Right renal cortex interstitium (tissue), 3 donors: Measurements from ENCODE around the gene MYADM. TPM values are rescaled to one million over a fixed set of nuclear protein-coding genes. Genes with fewer than 3 reads are reported as not detected.
"Not testable (repeated sequence)": the region's sequence is repeated elsewhere in the genome, so short reads cannot be mapped to it uniquely, and the experiment has no call there.

Experiments
- DNase-seq, 3 donors: peaks; one replicate each; pipeline ENCODE4 v3.0.0-alpha.2; 2013; ENCODE audit warnings: low read depth in 3 of 3, low spot score in 2 of 3
- polyA plus RNA-seq, 3 donors: library from polyadenylated mRNA; unstranded; fragments of 120-200 nt; gene quantifications; one replicate each; pipeline ENCODE4 v1.2.1, GENCODE V29; 2013; ENCODE audit not compliant: insufficient read length in 3 of 3

The MYADM gene, protein sequence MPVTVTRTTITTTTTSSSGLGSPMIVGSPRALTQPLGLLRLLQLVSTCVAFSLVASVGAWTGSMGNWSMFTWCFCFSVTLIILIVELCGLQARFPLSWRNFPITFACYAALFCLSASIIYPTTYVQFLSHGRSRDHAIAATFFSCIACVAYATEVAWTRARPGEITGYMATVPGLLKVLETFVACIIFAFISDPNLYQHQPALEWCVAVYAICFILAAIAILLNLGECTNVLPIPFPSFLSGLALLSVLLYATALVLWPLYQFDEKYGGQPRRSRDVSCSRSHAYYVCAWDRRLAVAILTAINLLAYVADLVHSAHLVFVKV
- polyA plus RNA-seq = 10 to 100 TPM; 61.0 to 67.8 (median 67.8) TPM

DNA sequence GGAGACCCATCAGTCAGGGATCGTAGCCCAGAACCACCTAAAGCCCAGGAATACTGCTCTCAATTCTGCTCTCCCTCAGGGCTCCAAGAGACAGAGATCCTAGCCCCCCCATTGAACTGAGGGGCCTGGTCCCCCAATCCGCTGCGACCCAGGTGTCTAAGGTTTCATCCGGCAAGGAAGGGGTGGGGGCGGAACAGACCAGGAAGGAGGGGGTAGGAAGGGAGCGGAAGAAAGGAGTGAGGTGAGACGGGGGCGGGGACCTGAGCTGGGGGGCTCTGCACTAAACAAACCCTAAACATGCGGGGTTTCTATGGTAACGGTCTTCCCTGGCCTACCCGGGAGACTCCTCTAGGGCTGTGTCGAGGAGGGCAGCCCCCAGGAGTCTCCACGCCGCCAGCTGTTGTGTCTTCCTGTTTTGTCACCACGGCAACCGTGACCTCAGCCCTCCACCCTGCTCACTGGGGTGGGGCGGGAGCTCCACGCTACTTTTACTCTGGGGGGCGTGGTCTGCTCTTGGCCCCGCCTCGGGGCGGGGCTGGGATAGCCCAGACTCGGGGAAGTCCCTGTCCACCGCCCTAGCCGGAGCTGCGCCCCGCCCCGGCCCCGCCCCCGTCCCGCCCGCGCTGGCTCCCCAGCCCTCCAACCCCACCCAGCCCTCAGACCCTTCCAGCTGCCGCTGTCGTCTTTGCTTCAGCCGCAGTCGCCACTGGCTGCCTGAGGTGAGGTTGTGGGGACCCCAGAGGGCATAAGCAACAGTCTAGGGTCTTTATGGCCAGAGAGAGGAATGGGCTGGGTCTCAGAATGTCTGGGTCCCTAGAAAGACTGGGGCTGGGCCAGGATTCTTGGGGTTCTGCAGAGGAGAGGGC lies at the start of gene MYADM:
MYADM (plus strand) TSS at position 659 of the 866 bp plus-strand sequence. CDS start 5,647 bp downstream, outside the sequence.
- peak; percentile 99 to 100 (median 99) for DNase-seq

DNA sequence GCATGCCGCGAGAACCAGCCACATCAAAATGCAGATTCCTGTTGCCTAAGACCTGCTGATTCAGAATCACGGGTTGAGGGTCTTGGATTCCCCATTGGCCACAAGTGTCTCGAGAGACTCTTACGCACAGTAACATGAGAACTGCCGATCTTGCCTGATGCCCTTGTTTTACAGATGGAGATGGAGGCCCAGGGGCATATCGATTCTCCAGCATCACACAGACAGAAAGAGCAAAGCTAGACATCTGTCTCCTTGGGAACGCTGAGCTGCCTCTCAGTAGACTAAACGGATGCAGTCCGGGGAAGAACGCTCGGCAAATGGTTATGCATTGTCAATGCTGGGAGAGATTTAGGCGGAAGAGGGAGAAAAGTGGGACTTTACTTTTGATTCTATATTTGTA lies 48.9 kb upstream of the MYADM start:
- no peak for DNase-seq

DNA sequence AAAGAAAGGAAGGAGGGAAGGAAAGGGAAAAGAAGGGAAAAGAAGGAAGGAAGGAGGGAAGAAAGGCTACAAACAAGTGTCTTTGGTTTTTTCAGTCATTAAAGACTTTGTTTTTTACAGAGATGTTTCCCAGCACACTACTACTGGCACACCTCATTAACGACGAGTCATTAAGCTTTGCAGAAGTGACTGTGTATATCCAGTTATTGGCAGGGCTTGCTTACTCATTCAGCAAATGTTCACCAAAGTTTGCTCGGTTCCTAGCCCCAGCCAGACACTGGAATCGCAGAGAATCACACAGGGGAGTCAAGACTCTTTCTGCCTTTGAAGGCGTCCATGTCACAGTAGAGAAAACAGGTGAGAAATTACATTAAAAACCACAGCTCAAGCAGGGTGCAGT lies 47.8 kb upstream of the MYADM start:
- DNase-seq = no peak

DNA sequence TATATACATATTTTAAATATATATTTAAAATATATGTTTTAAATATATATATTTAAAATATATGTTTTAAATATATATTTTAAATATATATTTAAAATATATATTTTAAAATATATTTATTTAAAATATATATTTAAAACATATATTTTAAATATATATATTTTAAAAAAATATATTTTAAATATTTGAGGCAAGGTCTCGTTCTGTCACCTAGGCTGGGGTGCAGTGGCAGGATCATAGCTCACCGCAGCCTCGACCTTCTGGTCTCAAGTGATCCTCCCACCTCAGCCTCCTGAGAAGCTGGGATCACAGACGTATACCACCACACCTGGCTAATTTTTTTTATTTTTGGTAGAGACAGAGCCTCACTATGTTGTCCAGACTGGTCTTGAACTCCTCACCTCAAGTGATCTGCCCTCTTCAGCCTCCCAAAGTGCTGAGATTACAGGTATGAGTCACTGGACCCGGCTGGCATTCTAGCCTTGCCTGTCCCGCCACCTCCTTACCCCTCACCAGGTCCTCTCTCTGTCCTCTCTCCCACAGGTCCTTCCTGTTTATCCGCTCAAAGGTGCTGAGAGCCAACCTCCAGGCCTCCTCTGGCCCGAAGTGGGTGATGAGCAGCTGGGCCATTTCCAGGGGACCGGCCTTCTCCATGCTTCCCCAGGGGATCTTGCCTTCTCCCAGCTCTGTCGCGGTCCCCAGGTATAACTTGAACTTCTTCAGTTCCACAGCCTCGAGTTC lies 44.1 kb upstream of the MYADM start:
- DNase-seq = no peak

DNA sequence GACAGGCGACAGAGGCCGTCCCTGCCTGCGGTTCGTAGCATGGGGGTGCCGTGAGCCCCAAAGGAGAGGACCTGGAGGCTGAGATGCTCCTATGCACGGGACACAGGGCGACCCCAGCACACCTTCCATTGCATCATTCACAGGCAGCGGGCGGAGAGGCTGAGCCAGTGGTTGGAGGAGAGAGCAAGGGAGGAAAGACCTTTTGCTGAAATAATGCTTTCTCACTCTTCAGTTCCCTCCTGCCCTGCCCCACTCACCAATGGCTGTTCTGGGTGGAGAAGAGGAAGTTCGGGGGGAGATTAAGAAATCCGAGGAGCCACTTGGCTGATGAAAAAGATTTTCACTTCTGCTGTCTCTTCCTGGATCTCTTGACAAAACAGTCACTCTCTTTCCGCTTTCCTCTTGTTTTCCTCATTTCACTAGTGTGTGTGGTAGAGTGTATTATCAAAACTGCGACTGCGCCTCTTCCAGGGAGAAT lies 43.5 kb upstream of the MYADM start, which contains the start of gene NLRP12:
NLRP12 (minus strand) TSS at position 181 of the 478 bp plus-strand sequence; CDS start at position 41, 140 bp downstream.
- DNase-seq = no peak

DNA sequence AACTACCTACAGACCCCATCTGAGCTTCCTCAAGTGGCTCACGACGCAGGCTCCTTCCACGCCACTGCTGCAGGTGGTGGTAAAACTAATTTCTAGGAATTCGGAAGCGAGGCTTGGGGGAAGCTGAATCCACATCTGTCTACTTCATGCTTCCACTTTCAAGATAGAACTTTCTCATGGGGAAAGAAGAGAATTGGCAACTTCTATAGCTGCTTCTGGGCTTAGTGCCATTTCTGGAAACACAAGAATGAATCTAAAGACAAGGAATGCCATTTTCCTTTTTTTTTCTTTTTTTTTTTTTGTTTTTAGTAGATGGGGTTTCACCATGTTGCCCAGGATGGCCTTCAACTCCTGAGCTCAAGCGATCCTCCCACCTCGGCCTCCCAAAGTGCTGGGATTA lies 40.8 kb upstream of the MYADM start:
- no peak for DNase-seq

DNA sequence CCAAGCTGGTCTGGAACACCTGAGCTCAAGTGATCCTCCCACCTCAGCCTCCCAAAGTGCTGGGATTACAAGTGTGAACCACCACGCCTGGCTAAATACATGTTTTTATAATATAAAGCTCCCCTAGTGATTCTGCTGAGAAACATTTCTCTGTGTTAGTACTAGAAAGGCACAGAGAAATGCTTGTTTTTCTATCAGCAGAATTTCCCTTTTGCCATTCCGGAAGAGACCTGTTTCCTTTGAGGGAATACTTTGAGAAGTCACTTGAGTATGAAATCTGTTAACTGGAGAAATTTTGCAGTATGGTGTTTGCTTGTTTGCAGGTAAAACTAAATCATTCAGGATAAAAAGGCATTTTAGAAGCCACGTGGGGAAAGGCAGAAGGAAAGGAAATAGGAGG lies 39.2 kb upstream of the MYADM start:
- no peak for DNase-seq

DNA sequence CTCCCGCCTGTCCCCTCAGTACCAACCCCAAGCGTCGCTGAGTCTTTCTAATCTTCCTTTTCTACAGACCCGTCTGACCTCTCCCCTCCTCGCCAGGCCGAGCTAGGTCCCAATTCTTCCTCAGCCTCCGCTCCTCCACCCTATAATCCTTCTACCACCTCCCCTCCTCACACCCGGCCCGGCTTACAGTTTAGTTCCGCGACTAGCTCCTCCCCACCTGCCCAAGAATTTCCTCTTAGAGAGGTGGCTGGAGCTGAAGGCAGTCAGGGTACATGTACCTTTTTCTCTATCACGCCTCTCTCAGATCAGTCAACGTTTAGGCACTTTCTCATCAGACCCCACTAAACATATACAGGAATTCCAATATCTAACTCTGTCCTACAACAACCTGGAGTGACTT lies 34.8 kb upstream of the MYADM start:
- not testable (repeated sequence) for DNase-seq

DNA sequence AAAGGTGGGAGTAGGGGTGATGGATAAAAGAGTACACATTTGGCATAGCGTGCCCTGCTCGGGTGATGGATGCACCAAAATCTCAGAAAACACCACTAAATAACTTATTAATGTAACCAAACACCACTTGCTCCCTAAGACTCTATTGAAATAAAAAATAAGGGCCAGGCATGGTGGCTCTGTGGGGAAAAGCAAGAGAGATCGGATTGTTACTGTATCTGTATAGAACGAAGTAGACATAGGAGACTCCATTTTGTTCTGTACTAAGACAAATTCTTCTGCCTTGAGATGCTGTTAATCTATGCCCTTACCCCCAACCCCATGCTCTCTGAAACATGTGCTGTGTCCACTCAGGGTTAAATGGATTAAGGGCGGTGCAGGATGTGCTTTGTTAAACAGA lies 29.2 kb upstream of the MYADM start:
- DNase-seq = not testable (repeated sequence)

DNA sequence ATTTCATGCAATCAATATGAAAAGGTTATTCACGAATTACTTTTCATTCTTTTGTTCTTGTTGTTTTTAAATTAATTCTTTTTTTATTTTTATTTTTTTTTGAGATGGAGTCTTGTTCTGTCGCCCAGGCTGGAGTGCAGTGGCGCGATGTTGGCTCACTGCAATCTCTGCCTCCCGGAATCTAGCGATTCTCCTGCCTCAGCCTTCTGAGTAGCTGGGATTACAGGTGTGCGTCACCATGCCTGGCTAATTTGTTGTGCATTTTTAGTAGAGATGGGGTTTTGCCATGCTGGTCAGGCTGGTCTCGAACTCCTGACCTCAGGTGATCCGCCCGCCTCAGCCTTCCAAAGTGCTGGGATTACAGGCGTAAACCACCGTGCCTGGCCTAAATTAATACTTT lies 27.4 kb upstream of the MYADM start:
- DNase-seq = not testable (repeated sequence)

DNA sequence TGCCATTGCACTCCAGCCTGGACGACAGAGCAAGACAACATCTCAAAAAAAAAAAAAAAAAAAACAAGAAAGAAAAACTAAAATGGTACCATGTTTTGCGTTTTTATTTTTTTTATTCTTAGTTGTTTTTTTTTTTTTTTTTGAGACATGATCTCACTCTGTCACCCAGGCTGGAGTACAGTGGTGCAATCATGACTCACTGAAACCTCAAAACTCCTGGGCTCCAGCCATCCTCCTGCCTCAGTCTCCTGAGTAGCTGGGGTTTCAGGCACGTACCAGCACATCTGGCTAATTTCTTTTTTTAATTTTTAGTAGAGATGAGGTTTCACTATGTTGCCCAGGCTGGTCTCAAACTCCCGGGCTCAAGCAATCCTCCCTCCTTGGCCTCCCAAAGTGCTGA lies 26.8 kb upstream of the MYADM start:
- not testable (repeated sequence) for DNase-seq

DNA sequence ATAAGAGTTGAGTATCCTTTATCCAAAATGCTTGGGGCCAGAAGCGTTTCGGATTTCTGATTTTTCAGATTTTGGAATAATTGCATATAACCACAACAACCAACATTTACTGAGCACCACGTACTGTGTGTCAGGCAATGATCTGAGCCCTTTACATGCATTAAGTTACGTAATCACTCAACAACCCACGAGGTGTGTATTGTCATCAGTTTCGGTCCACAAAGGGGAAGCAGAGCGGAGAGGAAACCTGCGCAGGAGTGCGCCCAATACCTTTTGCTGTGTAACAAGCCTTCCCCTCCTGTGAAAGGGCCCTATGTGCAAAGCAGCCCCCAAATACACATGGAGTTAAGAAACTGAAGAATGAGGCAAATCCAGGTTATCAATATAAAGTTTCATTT lies 22.8 kb upstream of the MYADM start:
- no peak for DNase-seq

DNA sequence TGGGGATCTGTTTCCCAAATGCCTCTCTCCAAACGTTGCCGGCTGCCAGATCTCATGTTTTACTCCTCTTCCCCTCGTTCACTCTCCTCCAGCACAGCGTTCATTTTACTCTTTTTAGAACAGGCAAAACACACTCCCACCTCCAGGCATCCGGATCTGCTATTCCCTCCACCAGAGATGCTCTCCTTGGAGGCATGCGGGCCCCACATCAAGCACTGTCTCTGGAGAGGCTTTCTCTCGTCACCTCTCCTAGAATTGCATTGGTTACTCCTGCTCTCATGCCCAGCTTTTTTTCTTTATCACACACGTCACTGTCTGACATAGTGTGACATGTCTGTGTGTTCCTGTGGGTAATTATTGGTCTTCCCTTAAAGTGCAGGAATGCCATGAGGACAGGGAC lies 20.1 kb upstream of the MYADM start:
- DNase-seq = no peak

DNA sequence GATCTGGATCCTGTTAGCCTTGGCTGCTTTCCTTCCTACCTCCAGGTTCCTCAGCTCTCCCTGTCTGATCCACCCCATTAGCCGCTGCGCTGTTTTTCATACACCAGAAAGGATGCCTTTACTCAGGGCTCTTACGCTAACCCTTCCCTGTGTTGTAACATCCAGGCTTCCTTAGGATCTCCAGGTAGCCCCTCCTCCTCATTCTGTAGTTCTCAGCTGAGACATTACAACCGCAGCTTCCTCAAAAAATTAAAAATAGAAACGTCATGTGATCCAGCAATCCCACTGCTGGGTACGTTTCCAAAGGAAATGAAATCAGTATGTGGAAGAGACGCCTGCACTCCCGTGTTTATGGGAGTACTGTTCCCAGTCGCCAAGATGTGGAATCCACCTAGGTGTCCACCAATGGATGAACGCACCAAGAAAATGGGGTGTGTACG lies 18.4 kb upstream of the MYADM start:
- DNase-seq = no peak

DNA sequence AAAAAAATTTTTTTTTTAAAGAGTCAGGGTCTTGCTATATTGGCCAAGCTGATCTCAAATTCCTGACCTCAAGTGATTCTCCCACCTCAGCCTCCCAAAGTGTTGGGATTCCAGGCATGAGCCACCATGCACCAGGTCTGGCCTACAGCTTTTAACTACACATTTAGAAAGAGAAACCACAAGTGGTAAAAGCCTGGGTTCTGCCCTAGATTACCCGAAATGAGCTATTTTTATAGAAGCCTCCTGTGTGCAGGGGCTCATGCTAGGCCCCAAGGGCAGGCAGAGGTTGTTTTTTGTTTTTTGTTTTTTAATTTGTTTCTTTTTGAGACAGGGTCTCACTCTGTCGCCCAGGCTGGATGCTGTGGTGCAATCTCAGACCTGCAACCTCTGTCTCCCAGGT lies 14.0 kb upstream of the MYADM start:
- DNase-seq = no peak

DNA sequence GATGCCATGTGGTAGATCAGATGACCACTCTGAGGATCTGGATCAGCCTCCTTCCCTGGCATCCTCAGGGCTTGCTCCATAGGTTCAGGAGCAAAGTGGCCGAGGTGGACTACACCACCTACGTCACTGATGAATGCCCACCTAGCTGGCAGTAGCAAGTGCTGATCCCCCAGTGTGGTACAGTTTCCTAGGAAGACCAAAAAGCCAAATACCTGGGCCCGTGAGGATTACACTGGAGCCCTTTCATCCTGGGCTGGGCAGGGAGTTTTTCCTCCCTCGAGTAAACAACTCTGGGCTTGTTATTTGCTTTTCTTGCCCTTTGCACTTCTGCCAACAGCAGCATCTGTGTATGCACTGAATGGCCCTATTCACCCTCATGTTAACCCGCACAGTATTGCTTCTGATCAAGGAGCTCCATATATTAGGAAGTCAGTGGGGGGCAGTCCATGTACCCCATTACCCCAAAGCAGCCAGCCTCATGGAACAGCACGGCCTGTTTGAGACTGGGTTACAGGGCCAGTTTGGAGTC lies 3.3 kb upstream of the MYADM start:
- DNase-seq = no peak

DNA sequence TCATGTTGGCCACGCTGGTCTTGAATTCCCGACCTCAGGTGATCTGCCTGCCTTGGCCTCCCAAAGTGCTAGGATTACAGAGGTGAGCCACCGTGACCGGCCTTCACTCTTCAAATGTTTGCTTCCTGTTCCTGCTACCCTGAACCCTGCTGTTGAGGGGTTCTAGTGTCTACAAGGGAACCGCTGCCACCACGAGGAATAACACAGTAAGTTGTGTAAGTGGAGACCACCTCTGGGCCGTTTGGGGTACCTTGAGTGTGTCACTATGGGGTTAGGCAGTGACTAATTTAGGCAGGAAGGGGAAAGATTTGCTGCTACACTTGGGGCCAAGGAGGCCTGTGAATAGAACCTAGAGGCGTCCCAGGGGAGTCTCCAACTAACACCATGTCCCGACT lies 2.2 kb upstream of the MYADM start:
- no peak for DNase-seq

DNA sequence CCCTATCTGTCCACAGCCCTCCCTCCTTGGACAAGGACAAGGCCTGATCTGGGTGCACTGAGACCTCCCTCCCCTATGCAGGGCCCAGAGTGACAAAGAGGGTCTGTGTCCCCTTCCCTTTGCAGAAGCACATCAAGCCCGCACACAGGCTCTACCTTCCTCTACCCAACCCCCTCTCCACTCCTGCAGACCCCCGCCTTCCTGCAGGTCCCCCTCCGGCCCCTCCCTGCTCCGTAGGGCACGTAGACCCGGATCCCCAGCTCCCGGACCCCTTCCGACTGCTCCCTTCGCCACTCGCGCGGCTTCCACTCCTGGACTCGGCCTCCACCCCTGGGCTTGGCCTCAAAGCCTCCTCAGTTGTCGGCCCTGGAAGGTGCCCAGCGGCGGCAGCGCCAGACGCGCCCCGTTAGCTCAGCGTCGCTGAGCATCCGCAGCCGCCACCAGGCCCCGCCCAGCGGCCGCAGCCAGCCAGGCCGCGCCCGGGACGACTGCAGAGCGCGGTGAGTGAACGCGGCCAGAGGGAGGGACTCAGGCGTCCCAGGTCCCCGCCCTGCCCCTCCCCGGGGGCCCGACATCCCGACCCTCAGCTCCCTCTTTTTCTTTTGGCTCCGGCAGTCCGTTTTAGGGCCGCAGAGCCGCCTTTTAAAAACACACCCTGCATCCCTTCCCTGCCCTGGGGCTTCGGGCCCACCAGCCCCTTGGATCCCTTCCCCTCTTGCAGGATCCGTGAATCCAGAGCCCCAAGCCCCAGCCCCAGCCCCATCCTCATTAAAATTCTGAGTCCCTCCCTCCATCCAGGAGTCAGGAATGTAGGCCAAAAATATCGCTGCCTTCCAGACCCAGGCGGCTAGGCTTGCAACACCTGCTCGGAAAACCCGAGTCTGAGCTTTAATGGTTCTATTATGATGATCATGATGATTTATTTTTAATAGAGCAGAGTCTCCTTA lies 1.5 kb upstream of the MYADM start:
- no peak for DNase-seq

DNA sequence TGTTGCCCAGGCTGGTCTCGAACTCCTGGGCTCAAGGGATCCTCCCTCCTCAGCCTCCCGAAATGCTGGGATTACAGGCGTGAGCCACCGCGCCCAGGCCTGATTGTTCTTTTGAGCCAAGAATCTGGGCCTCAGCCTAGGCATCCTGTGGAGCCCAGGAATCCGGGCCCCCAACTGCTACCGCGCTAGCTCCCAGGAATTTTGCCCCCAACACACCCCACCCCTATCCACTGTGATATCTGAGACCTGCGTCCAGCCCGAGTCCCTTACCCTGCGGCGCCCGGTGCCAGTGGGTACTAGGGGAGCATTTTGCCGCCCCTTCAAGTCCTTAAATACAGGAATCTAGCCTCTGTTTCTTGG lies 838 bp upstream of the MYADM start:
- no peak for DNase-seq
